H1 (cell line): ENCODE results near the gene GGA1. TPM values are rescaled to one million over a fixed set of nuclear protein-coding genes. Genes with fewer than 3 reads are reported as not detected.

Experiments
- CTCF ChIA-PET: fragments of 300-600 bp; sonication (Branson Sonifier 250); formaldehyde crosslinking; loops from one replicate; lab custom pipeline; 2021; ENCODE audit not compliant: partially characterized antibody; lab: Charles Lee
- POLR2A ChIA-PET: fragments of 300-600 bp; sonication (Branson Sonifier 250); formaldehyde crosslinking; loops from one replicate; lab custom pipeline; 2021; ENCODE audit warnings: inconsistent platforms; ENCODE audit not compliant: partially characterized antibody; lab: Charles Lee
- DNase-seq, 2 experiments: peaks; one replicate each; pipeline versions ENCODE4 v3.0.0 to v3.0.0-alpha.2; 2010 to 2022; ENCODE audit warnings: low spot score in 2 of 2, low read depth in 1 of 2, mixed read lengths in 1 of 2
- FAIRE-seq: peaks from 2 replicates; lab custom pipeline; 2011; peaks lifted over from hg19 to GRCh38; lab: Jason Lieb, UNC
- H2AFZ ChIP-seq: 2 replicates; pipeline ENCODE4 v1.8.1; 2012; ENCODE audit warnings: low read length, inconsistent platforms
- H2AK5ac ChIP-seq: 2 replicates; pipeline ENCODE4 v1.6.1; 2013; ENCODE audit warnings: low read depth, low read length
- H2BK120ac ChIP-seq: replicated peaks from 2 replicates; pipeline ENCODE3; 2013; ENCODE audit warnings: low read depth, low read length, inconsistent platforms
- H2BK12ac ChIP-seq: 2 replicates; pipeline ENCODE4 v1.6.1; 2013; ENCODE audit warnings: low read depth, low read length
- H2BK15ac ChIP-seq: 2 replicates; pipeline ENCODE4 v1.6.1; 2013; ENCODE audit warnings: low read length
- H2BK20ac ChIP-seq: 2 replicates; pipeline ENCODE4 v1.6.1; 2013; ENCODE audit warnings: low read length
- H2BK5ac ChIP-seq: 2 replicates; pipeline ENCODE4 v1.6.1; 2013; ENCODE audit warnings: low read depth, low read length
- H3K14ac ChIP-seq: 2 replicates; pipeline ENCODE4 v1.6.1; 2013; ENCODE audit warnings: inconsistent platforms; ENCODE audit not compliant: insufficient read length
- H3K18ac ChIP-seq: 2 replicates; pipeline ENCODE4 v1.6.1; 2013; ENCODE audit warnings: low read length; ENCODE audit errors: extremely low read depth
- H3K23ac ChIP-seq: 2 replicates; pipeline ENCODE4 v1.6.1; 2013; ENCODE audit warnings: inconsistent platforms; ENCODE audit not compliant: insufficient read length
- H3K23me2 ChIP-seq: 2 replicates; pipeline ENCODE4 v1.6.1; 2013; ENCODE audit warnings: low read depth, low read length
- H3K27ac ChIP-seq: 2 replicates; pipeline ENCODE4 v1.6.1; 2011; ENCODE audit warnings: low read depth, low read length, inconsistent platforms
- H3K27me3 ChIP-seq, 4 experiments: replicated peaks in 1 of 4; 1 replicate in 1 of 4; 2 replicates in 3 of 4; pipeline versions ENCODE4 v1.6.1 to v1.8.1; 2011 to 2013; ENCODE audit warnings: low read length in 3 of 4, mild to moderate bottlenecking in 3 of 4, inconsistent platforms in 2 of 4, mixed read lengths in 2 of 4, moderate library complexity in 1 of 4; ENCODE audit not compliant: control insufficient read depth in 3 of 4, insufficient read depth in 3 of 4; ENCODE audit errors: extremely low read depth in 1 of 4
- H3K36me3 ChIP-seq, 4 experiments: 2 replicates each; pipeline versions ENCODE4 v1.6.1 to v1.8.1; 2011 to 2013; ENCODE audit warnings: mild to moderate bottlenecking in 4 of 4, low read length in 3 of 4, moderate library complexity in 2 of 4, control low read depth in 1 of 4, inconsistent platforms in 1 of 4; ENCODE audit not compliant: insufficient read depth in 4 of 4, control insufficient read depth in 2 of 4
- H3K4ac ChIP-seq: replicated peaks from 2 replicates; pipeline ENCODE3; 2013; ENCODE audit warnings: low read length, low read depth, mixed read lengths, inconsistent platforms; ENCODE audit not compliant: insufficient read length
- H3K4me1 ChIP-seq, 4 experiments: replicated peaks in 1 of 4; 1 replicate in 1 of 4; 2 replicates in 3 of 4; pipeline versions ENCODE4 v1.6.1 to v1.8.1; 2011 to 2013; ENCODE audit warnings: low read length in 3 of 4, inconsistent platforms in 2 of 4, mixed read lengths in 1 of 4; ENCODE audit not compliant: insufficient read depth in 4 of 4, control insufficient read depth in 3 of 4
- H3K4me2 ChIP-seq, 2 experiments: 2 replicates each; pipeline versions ENCODE4 v1.6.1 to v1.8.1; 2011 to 2013; ENCODE audit warnings: low read depth in 2 of 2, low read length in 2 of 2, control low read depth in 1 of 2, inconsistent platforms in 1 of 2, mild to moderate bottlenecking in 1 of 2; ENCODE audit not compliant: insufficient read depth in 1 of 2
- H3K4me3 ChIP-seq, 4 experiments: fragments of 200-600, 300-600 bp in 1 of 4; sonication (generic), shearing (Covaris generic), sonication (Bioruptor Twin) in 1 of 4; 2 replicates each; pipeline versions ENCODE4 v1.5.1 to v1.8.1; 2011 to 2016; ENCODE audit warnings: low read length in 4 of 4, low read depth in 3 of 4, control low read depth in 2 of 4, inconsistent platforms in 2 of 4, mild to moderate bottlenecking in 2 of 4, mixed read lengths in 1 of 4, moderate library complexity in 1 of 4; ENCODE audit not compliant: insufficient read depth in 2 of 4; ENCODE audit errors: extremely low read depth in 1 of 4
- H3K56ac ChIP-seq: replicated peaks from 2 replicates; pipeline ENCODE3; 2013; ENCODE audit warnings: low read depth, mild to moderate bottlenecking, mixed read lengths, low read length, inconsistent platforms; ENCODE audit not compliant: insufficient read length
- H3K79me1 ChIP-seq: 2 replicates; pipeline ENCODE4 v1.6.1; 2013; ENCODE audit warnings: low read depth, low read length, control low read depth
- H3K79me2 ChIP-seq, 2 experiments: 2 replicates each; pipeline versions ENCODE4 v1.6.1 to v1.8.1; 2012 to 2013; ENCODE audit warnings: low read length in 2 of 2, mild to moderate bottlenecking in 2 of 2, inconsistent platforms in 1 of 2; ENCODE audit not compliant: insufficient read depth in 2 of 2, control insufficient read depth in 1 of 2
- H3K9ac ChIP-seq, 4 experiments: replicated peaks in 1 of 4; 1 replicate in 1 of 4; 2 replicates in 3 of 4; pipeline versions ENCODE4 v1.6.1 to v1.8.1; 2011 to 2013; ENCODE audit warnings: low read depth in 3 of 4, low read length in 3 of 4, control low read depth in 2 of 4, mild to moderate bottlenecking in 2 of 4, moderate library complexity in 2 of 4, inconsistent platforms in 1 of 4; ENCODE audit errors: extremely low read depth in 1 of 4
- H3K9me3 ChIP-seq, 2 experiments: 2 replicates each; pipeline versions ENCODE4 v1.6.1 to v1.8.1; 2012 to 2013; ENCODE audit warnings: mild to moderate bottlenecking in 2 of 2, moderate library complexity in 2 of 2, control low read depth in 1 of 2, inconsistent platforms in 1 of 2, low read depth in 1 of 2, low read length in 1 of 2, mixed read lengths in 1 of 2; ENCODE audit not compliant: insufficient read depth in 2 of 2
- H4K20me1 ChIP-seq, 2 experiments: replicated peaks in 1 of 2; 2 replicates each; pipeline versions ENCODE3 to v1.8.1; 2011 to 2013; ENCODE audit warnings: inconsistent platforms in 2 of 2, low read length in 2 of 2, mild to moderate bottlenecking in 1 of 2; ENCODE audit not compliant: insufficient read depth in 2 of 2, control insufficient read depth in 1 of 2
- H4K5ac ChIP-seq: 2 replicates; pipeline ENCODE4 v1.6.1; 2013; ENCODE audit warnings: low read length, low read depth, mixed read lengths, inconsistent platforms; ENCODE audit not compliant: insufficient read length
- H4K8ac ChIP-seq: 2 replicates; pipeline ENCODE4 v1.8.0; 2013; ENCODE audit warnings: mild to moderate bottlenecking, moderate library complexity, low read length, inconsistent platforms; ENCODE audit not compliant: insufficient read depth; ENCODE audit errors: extremely low read depth
- H4K91ac ChIP-seq: replicated peaks from 2 replicates; pipeline ENCODE3; 2013; ENCODE audit warnings: low read length, mixed read lengths, inconsistent platforms; ENCODE audit not compliant: insufficient read length
- ASH2L ChIP-seq: fragments of 200-600, 300-600 bp; sonication (generic); IDR thresholded peaks from one replicate; pipeline ENCODE4 v1.7.1; 2017; ENCODE audit warnings: low read length
- BRCA1 ChIP-seq: IDR thresholded peaks from 2 replicates; pipeline ENCODE4 v1.6.1; 2012; ENCODE audit warnings: low read depth, low read length, improper control_type of control experiment
- CEBPB ChIP-seq: IDR thresholded peaks from 2 replicates; pipeline ENCODE4 v1.6.1; 2012; ENCODE audit warnings: low read depth, low read length
- CREB1 ChIP-seq: IDR thresholded peaks from 2 replicates; pipeline ENCODE4 v1.6.1; 2012; ENCODE audit warnings: inconsistent platforms
- GABPA ChIP-seq: IDR thresholded peaks from 2 replicates; pipeline ENCODE4 v1.6.1; 2011; ENCODE audit warnings: mild to moderate bottlenecking, low read length, moderate library complexity, borderline replicate concordance; ENCODE audit not compliant: insufficient read depth
- GTF2F1 ChIP-seq: IDR thresholded peaks from 2 replicates; pipeline ENCODE4 v1.6.1; 2012; ENCODE audit warnings: low read depth, low read length, improper control_type of control experiment, borderline replicate concordance
- HDAC6 ChIP-seq: IDR thresholded peaks from one replicate; pipeline ENCODE4 v1.7.1; 2012; ENCODE audit warnings: low read depth, mild to moderate bottlenecking, inconsistent platforms, low read length, moderate library complexity
- JUND ChIP-seq: IDR thresholded peaks from 2 replicates; pipeline ENCODE4 v1.6.1; 2011; ENCODE audit warnings: mild to moderate bottlenecking, improper control_type of control experiment, low read length
- KDM4A ChIP-seq: IDR thresholded peaks from one replicate; pipeline ENCODE4 v1.7.1; 2012; ENCODE audit warnings: low read depth, mild to moderate bottlenecking, moderate library complexity, low read length, inconsistent platforms; ENCODE audit not compliant: severe bottlenecking
- MAX ChIP-seq: IDR thresholded peaks from 2 replicates; pipeline ENCODE4 v1.6.1; 2012; ENCODE audit warnings: inconsistent platforms
- NANOG ChIP-seq: IDR thresholded peaks from 2 replicates; pipeline ENCODE4 v1.6.1; 2011; ENCODE audit warnings: low read length, low read depth, mild to moderate bottlenecking, inconsistent platforms; ENCODE audit not compliant: insufficient read depth, poor library complexity, severe bottlenecking
- POLR2AphosphoS5 ChIP-seq: IDR thresholded peaks from 2 replicates; pipeline ENCODE4 v1.6.1; 2011; ENCODE audit warnings: low read depth, low read length
- SIX5 ChIP-seq: IDR thresholded peaks from 2 replicates; pipeline ENCODE4 v1.6.1; 2011; ENCODE audit warnings: mild to moderate bottlenecking, low read depth, low read length
- SP2 ChIP-seq: IDR thresholded peaks from 2 replicates; pipeline ENCODE4 v1.6.1; 2012; ENCODE audit warnings: mild to moderate bottlenecking, low read length, inconsistent platforms
- SP4 ChIP-seq: IDR thresholded peaks from 2 replicates; pipeline ENCODE4 v1.6.1; 2012; ENCODE audit warnings: low read length, inconsistent platforms
- SUZ12 ChIP-seq: fragments of 200-600 bp; sonication (generic); IDR thresholded peaks from 2 replicates; pipeline ENCODE4 v1.6.1; 2012; ENCODE audit warnings: mild to moderate bottlenecking, inconsistent platforms, low read length, moderate library complexity, mixed read lengths
- WGBS, 2 experiments: shearing (Covaris generic) in 1 of 2; methylation state at CpG; one replicate each; pipeline versions ENCODE4 v1.1.6 to v1.1.7; 2013 to 2015; ENCODE audit warnings: low lambda C conversion rate in 2 of 2, mixed read lengths in 2 of 2, inconsistent platforms in 1 of 2, low coverage in 1 of 2, missing lambda C conversion rate in 1 of 2; ENCODE audit not compliant: insufficient replicate concordance in 2 of 2, insufficient coverage in 1 of 2, insufficient read length in 1 of 2; ENCODE audit errors: extremely low coverage in 1 of 2, missing lambda C conversion rate in 1 of 2; 5-methylcytosine and 5-hydroxymethylcytosine counted together
- polyA plus RNA-seq, 7 experiments: library from polyadenylated mRNA; depleted of rRNA in 3 of 7; stranded (reverse) in 5 of 7; unstranded in 2 of 7; fragments of >200 nt in 5 of 7; fragments of 200-250 nt in 2 of 7; gene quantifications; 1 replicate in 5 of 7; 2 replicates in 1 of 7; 4 replicates in 1 of 7; pipeline versions ENCODE4 v1.2.1 to v1.2.3, GENCODE V29; 2011 to 2013; ENCODE audit warnings: missing spikeins in 2 of 7, mixed read lengths in 2 of 7
- total RNA-seq: library from RNA; stranded (reverse); fragmentation: NEBNext Ultra II Directional; extraction: Animal tissue kit (Norgen Biotek cat#: 25700); gene quantifications from 2 replicates; pipeline ENCODE4 v1.2.1, GENCODE V29; 2021

GGA1 gene
- total and polyA plus RNA-seq, 2 of the 8 experiments (the other 6 are each of a cell fraction or from before 2014, with no cell fraction given), result 49.3 to 57.2 TPM

- Histone ChIP-seq H4K5ac (no peak overlapping the region), H3K9me3 (no peaks in the 10 kb centered on the region), H3K27me3 (no peaks in the 10 kb centered on the region), H2BK12ac (no peak overlapping the region), H3K18ac (peak overlapping the region; percentile 35; the same call in 1 of the 2 replicates), H3K27ac (0 out of 2 replicates have a peak overlapping the region, but pooled peaks have one; percentile 4), H3K79me2 (no peaks in the 10 kb centered on the region), H4K20me1 (no peaks in the 10 kb centered on the region), H3K36me3 (no peaks in the 10 kb centered on the region), H4K8ac (no peak overlapping the region), H2BK5ac (no peak overlapping the region; the same call in 1 of the 2 replicates), H2BK15ac (no peak overlapping the region), H3K4me2 (peak overlapping the region; percentile 38 to 55; a peak in 3 of 4 replicates), H3K4me3 (peak overlapping the region in 2 of 4 experiments; percentile 9 to 26; a peak in 2 of 8 replicates), H2BK120ac (no peak overlapping the region), H3K56ac (no peak overlapping the region), H3K23me2 (no peaks in the 10 kb centered on the region), H3K4me1 (peaks cover 0 to 8% (median 4%) of the 10 kb centered on the region in 4 experiments; a peak in 3 of 7 replicates), H3K9ac (no peak overlapping the region), H3K23ac (no peak overlapping the region), H4K91ac (no peak overlapping the region), H3K79me1 (no peaks in the 10 kb centered on the region), H3K14ac (no peak overlapping the region), H2AFZ (no peak overlapping the region), H2BK20ac (no peak overlapping the region; the same call in 1 of the 2 replicates), H3K4ac (no peak overlapping the region), H2AK5ac (no peak overlapping the region)
- WGBS, 2 experiments, result 57% methylated on average over 4 of the region's 4 CpGs; no CpG with 5 or more reads in 1 of the 2 experiments
- FAIRE-seq (no peak), DNase-seq (no peak)
- POLR2A ChIA-PET, result interaction anchor here (0.8 kb wide), 1 partner anchor 17 kb away, joined by 3 read pairs; no protein-coding TSS in a partner anchor
- CTCF ChIA-PET, result interaction anchor here (0.6 to 3.6 kb wide), 7 partner anchors 9 to 123 kb away, joined by 3 to 14 read pairs (median 4); no protein-coding TSS in a partner anchor
- TF ChIP-seq BRCA1 (no peak), GABPA (no peak), SIX5 (no peak), JUND (no peak), POLR2AphosphoS5 (no peak), MAX (no peak), SP2 (no peak), KDM4A (no peak), ASH2L (no peak), HDAC6 (no peak), CEBPB (no peak), CREB1 (no peak), SP4 (no peak), NANOG (no peak), SUZ12 (no peak), GTF2F1 (no peak)
These were observed 7.5 kb upstream of the GGA1 start for GRCh38 chr22:37601203-37601539.
